Testis (tissue), 2 donors: ENCODE results near the gene SOS2.

ENCODE experiments used
- CTCF ChIP-seq, 3 experiments: fragments of 450-650 bp in 2 of 3; fragments of 200-600 bp in 1 of 3; sonication (generic) in 1 of 3; IDR thresholded peaks; one replicate each; pipeline ENCODE4 v1.5.1; 2016 to 2019; ENCODE audit warnings: antibody characterized with exemption in 3 of 3, mild to moderate bottlenecking in 2 of 3, moderate library complexity in 1 of 3
- POLR2A ChIP-seq: fragments of 450-650 bp; IDR thresholded peaks from one replicate; pipeline ENCODE4 v1.6.1; 2017; ENCODE audit warnings: antibody characterized with exemption, mild to moderate bottlenecking, moderate library complexity

GRCh38 chr14:50116966-50117365 is 114.4 kb downstream of the SOS2 start:
- TF ChIP-seq CTCF (IDR thresholded peaks at IDR 0.05) (no peak), POLR2A (no peak)
